Glomerular endothelial cell (primary cell): ENCODE measurements around the gene HERC2. TPM values are rescaled to one million over a fixed set of nuclear protein-coding genes. Genes with fewer than 3 reads are reported as not detected.
"Not testable (repeated sequence)": the region's sequence is repeated elsewhere in the genome, so short reads cannot be mapped to it uniquely, and the experiment has no call there.

ENCODE experiments used
- DNase-seq: peaks from one replicate; pipeline ENCODE4 v3.0.0-alpha.2; 2011; ENCODE audit warnings: low read depth, low spot score; ENCODE audit errors: extremely low read depth
- total RNA-seq: library from RNA; depleted of rRNA; stranded (reverse); fragments of >200 nt; gene quantifications from 2 replicates; pipeline ENCODE4 v1.2.3, GENCODE V29; 2015

Gene HERC2
- total RNA-seq, 1 donor from 2014 or later, result 68.9 TPM

DNA sequence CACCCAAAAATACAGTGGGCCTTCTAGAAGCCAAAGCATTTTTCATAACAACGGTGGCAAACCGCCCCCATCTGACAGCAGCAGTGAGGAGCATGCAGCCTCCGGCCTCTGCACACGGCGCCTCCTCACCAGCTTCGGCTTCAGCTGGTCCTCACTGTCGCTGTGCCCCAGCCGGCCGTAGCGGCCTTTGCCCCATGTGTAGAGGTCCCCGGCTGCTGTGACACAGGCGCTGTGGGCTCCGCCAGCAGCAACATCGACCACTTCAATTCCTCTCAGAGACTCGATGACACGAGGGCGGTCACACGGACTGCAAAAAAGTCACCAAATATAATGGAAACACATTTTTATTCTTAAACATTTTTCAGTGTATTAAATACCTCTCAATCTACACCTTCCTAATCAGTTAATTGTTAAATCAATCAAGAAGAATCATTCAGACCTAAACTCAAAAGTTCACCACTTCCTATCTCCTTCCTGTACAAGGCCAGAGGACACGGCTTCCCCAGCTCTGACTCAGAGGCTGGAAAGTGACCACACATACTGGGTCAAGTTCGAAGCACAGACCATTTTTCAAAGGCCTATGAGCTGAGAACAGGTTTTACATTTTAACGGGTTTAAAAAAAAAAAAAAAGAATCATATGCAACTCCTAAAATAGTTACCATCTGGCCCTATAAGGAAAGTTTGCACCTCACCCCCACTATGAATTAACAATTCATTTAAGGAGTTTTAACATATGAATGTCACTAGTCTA, 189.3 kb downstream of the HERC2 start:
- DNase-seq, result peak; percentile 29

GRCh38 chr15:28131946-28132345, 190.0 kb downstream of the HERC2 start:
- DNase-seq, result no peak

GRCh38 chr15:28131400-28131799, 190.6 kb downstream of the HERC2 start:
- no peak for DNase-seq

- DNase-seq, result no peak
Observed at GRCh38 chr15:28130651-28131050, 191.3 kb downstream of the HERC2 start.

DNA sequence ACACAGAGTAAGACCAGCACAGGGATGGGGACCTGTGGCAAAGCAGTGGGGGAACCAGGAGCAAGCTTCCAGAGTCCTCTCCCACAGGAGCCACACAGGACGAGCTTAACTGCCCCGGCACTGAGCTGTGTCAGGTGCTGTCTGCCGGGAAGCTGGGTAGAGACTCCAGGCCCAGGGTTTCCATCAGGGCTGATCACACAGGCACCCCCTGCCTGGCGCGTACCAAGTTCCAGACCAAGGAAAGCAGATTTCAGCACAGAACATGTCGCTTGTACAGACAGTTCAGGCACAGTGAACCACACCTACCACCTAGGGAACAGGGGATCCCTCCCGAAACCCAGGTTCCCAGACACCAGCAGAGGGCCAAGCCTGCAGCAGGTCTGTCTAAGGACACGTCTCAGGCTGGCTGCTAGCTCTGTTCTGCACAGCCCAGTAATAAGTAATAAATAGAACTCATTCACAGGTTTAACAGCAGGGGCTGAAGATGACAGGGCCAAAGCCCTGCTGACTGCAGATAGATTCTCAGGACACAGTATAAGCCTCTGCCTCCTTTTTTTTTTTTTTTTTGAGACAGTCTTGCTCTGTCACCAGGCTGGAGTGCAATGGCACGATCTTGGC, 192.6 kb downstream of the HERC2 start:
- DNase-seq, result no peak

DNA sequence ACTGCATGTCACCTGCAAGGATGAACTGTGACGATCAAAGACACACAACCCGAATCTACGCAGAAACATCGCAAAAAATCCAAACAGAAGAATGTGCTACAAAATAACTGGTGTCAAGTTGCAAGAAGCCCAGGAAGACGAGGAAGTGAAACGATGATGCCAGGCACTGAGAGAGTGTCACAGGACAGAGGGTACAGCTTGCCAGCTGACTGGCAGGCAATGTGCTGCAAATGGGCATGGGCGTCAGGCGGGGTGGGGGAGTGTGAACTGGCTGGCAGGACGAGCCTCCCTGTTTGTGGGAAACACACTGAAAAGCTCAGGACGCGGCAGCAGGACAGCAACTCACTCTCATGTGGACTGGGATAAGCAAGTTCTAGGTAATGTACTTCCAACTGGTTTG, 193.9 kb downstream of the HERC2 start:
- no peak for DNase-seq

DNA sequence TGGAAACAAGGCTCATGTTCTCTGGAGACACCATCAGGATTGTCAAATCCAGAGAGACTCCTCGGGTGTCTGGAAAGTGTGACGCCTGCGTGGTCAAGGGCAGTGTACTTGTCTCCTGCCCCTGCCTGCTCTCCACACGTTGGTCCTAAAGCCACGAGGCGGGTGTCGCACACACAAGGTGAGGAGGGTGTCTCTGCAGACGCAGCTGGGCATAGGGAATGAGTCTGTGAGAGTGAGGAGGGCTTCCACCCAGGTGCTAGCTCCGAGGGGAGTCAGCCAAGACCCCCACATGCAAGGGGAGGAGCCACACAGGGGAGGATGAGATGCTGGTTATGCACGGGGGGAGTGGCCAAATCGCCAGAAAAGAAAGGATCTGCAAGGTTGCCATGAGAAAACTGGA, 194.9 kb downstream of the HERC2 start:
- DNase-seq, result no peak

- peak; percentile 44 for DNase-seq
Observed at GRCh38 chr15:28125673-28126651, 196.0 kb downstream of the HERC2 start.

DNA sequence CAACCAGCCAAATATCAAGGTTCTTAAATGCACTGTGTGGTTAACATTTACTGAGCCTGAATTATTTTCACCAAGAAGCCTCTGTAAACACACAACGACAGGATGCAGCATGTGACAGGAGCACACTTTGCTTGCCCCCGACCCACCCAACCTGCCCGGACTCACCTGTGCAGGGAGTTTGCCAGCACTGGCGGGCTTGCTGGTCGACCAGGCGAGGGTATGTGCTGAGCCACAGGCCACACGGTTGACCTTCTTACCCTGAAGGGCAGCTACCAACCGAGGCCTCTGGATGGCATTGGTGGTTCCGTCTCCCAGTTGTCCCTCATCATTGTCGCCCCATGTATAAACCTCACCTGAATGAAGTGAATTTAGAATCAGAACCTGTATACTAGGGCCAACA, 197.1 kb downstream of the HERC2 start:
- DNase-seq, result no peak

DNA sequence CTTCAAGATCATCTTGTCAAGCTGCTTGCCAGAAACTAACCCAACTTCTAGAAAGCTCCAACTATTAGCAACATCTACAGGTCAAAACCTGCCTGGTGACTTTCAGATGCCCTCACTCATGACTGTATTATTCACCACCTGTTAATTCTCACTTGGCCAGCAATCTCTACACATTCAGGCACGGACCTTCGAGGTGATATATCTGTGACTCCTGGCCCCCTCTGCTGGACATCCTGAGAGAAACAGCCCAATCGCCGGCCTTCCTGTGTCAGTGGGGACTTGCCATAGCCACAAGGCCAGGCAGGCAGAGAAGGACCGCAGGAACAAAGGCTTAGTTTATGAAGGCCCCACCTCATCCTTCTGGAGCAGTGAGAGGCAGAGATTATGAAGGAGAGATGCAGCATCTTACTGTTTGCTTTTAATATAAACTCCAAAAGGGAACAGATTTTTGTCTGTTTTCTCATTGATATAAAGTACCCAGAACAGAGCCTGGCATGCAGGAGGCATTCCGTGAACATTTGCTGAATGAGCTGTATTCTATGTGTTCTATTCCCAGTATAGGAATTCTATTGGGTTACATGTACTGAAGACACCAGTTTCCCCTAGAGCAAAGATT, 198.5 kb downstream of the HERC2 start:
- peak; percentile 37 for DNase-seq

DNA sequence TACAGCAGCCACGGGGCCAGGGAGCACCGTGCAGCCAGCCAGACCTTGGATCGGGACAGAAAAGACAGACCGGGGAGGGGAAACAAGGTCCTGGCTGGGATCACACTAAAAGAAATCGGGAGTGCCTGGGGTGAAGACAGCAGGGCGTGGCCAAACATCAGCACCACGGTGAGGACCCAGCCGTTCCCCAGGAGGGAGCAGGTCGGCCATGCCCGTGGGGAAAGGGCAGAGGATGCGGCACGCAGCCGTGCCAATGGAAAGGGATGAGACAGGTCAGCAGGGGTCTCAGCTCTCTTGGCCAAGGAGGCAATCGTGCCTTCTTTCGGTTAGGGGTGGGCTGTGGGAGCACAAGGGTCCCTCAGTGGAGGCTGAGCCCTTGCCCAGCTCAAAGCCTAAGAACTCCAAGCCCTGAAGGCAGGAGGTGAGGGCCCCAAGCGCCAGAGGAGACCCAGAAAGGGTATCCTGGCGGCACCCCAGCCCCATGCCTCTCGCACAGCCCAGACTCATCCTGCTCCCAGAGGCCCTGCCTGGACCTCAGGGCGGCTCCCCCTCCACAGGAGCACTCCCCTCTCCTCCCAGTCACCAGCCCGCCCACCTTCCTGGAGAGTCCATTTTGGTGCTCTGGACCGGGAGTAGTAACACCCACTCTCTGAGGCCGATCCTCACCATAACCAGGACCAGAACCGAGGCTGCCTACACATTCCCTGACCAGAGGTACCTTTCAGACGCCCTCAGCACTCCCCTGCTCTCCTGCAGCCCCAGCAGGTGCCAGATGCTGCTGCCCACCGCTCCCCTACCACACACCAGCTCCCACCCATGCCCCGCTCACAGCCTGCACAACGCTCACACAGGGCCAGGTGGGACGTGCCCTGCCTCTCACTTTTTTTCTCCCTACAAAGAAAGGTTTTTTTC, 199.7 kb downstream of the HERC2 start:
- no peak for DNase-seq

DNA sequence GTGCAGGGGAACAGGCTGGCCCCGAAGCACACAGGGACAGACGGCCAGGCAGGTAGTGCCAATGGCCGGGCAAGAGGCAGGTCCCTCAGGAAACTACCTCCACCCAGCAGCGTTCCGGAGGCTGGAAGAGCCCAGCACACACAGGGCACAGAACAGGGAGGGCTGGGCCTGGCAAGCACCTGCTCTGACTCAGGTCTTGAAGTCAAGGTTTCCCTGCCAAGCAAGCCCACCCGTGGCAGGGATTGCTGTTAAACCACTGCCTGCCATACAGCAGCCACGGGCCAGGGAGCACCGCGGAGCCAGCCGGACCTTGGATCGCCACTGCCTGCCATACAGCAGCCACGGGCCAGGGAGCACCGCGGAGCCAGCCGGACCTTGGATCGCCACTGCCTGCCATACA, 200.4 kb downstream of the HERC2 start:
- DNase-seq, result not testable (repeated sequence)

DNA sequence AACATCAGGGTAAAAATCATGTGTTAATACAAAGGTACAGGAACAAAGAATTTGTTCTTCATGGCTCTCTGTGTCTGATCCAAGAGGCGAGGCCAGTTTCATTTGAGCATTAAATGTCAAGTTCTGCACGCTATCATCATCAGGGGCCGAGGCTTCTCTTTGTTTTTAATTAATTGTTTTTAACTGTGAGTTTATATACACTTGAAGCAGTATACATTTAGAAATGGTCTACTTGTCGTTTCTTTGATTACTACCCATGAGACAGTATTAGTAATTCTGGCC, 201.7 kb downstream of the HERC2 start:
- no peak for DNase-seq

- no peak for DNase-seq
Observed at GRCh38 chr15:28118531-28118930, 203.4 kb downstream of the HERC2 start.

DNA sequence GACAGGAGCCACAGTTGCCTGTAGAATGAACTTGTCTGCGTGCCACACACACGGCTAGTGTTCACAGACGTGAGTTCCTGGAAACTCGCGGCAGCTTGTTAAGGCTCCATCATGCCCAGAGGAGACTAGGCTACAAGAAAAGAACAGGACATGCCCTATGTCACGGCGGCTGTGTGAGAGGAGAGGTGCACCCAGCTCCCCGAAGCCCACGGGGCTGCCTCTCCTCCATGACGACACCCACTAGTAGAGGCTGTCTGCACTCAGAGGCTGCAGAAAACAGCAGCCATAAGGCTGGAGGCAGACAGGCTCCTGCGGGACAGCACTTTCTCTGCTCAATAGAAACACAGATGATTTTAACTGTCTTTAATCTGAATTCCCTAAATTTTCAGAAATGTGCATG, 203.9 kb downstream of the HERC2 start:
- DNase-seq, result no peak

DNA sequence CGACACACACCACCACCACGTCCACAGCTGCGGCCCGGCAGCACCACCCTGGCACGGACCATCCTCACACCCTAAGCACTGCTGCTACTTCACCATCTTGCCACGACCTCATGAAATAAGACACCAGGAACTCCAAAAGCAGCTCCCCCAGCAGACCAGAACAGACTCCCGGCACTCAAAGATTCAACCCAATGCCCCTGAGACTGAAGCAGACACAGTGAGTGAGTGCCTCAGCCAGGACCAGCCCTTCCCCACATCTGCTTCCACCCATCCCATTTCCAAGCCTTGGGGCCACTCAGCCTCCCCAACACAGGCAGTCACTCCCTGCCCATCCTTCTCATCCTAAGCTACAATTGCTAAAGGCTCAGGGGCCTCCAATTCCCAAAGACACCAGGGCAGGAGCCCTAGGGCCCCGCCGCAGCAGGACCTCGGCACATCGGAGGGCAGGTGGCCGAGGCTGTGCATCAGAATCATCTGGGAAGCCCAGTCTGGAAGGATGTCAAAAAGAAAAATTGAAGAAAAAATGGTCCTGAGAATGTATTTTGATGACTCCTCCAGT, 204.5 kb downstream of the HERC2 start:
- no peak for DNase-seq

DNA sequence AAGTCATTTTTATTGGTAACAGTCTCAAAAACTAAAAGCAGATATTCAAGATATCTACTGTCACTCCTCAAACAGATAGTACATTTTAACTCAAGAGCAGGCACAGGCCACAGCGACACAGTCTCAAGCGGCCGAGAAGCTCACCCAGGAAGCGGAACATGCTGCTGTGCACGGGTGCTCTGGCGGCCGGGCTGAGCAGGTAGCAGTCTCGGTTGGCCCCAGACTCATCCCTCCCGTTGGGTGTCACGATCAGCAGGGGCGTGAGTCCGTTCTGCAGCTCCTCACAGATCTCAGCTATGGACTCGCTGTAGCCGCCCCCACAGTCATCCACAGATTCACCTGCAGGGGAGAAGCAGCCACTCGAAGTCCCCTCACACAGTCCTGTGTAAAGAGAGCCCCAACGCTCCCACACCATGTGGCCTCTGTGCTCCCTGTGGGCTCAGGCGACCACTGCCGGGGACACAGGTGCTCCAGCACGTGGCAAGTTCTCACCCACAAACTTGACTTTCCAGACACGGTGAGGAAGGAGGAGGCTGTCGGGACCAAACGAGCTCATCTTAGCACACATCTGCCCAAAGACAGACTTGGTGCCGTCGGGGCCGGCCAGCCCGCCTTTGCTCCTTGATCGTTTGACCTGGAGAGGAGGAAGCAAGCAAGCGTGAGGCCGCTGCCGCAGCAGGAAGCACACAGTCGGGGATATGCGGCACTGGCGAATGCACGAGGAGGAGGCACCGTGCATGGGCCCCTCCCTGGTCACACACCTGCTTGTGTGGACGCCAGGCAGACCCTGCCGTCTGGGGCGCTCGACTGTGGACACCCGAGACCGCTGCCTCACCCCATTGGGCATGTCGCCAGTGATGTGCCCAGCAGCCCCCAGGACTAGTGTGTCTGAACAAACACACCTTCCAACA, 205.2 kb downstream of the HERC2 start:
- DNase-seq, result no peak

DNA sequence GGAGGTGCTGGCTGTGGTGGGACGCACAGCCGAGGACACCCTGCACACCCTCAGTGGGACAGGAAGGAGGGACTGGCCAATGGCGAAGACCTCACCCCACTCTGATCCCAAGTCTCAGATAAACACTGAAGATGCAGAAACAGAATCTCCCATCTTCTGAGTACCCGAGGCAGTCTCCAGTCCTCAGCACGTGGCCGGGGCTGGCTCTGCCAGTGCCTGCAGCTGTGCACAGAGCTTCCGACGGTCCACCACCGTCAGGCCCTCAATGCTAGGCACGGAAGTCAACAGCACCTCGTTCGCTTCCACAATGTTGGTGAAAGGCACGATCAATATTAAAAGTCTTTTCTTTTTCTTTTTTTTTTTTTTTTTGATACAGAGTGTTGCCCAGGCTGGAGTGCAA, 206.1 kb downstream of the HERC2 start:
- no peak for DNase-seq
